ENCODE data around the gene PPFIA3. TPM values are rescaled to one million over a fixed set of nuclear protein-coding genes. Genes with fewer than 3 reads are reported as not detected.

Gene PPFIA3
- total RNA-seq, 5 donors from 2014 or later (not counting 1 experiment from before 2014, with no cell fraction given), result 3.8 to 4.7 (median 4.1) TPM

Other genes starting within 250 kb of the PPFIA3 start
- 100 to 1,000 TPM in 2 of 5 donors, 10 to 100 TPM in 3; 74.4 to 713 (median 93.6) TPM for gene PPP1R15A, start 247.1 kb upstream of the PPFIA3 start, total RNA-seq
- gene TULP2, start 220.8 kb upstream of the PPFIA3 start, total RNA-seq, result under 1 TPM in 1 of 5 donors, not detected in 4; 0.26 TPM
- 100 to 1,000 TPM; 122 to 177 (median 165) TPM for gene NUCB1, start 219.2 kb upstream of the PPFIA3 start, total RNA-seq
- gene DHDH, start 185.8 kb upstream of the PPFIA3 start, total RNA-seq, result 1 to 10 TPM in 4 of 5 donors, under 1 TPM in 1; 0.93 to 1.7 (median 1.2) TPM
- 100 to 1,000 TPM in 3 of 5 donors, 10 to 100 TPM in 2; 76.6 to 201 (median 183) TPM for gene BAX, start 164.7 kb upstream of the PPFIA3 start, total RNA-seq
- 1,000 to 10,000 TPM in 2 of 5 donors, 100 to 1,000 TPM in 3; 594 to 1,085 (median 906) TPM for gene FTL, start 154.2 kb upstream of the PPFIA3 start, total RNA-seq
- gene GYS1, start 126.2 kb upstream of the PPFIA3 start, total RNA-seq, result 10 to 100 TPM; 28.1 to 58.9 (median 52.4) TPM
- gene RUVBL2, start 125.7 kb upstream of the PPFIA3 start, total RNA-seq, result 10 to 100 TPM; 20.3 to 48.7 (median 41.4) TPM
- under 1 TPM in 1 of 5 donors, not detected in 4; 0.57 TPM for gene LHB, start 102.5 kb upstream of the PPFIA3 start, total RNA-seq
- not detected for gene CGB3, start 95.2 kb upstream of the PPFIA3 start, total RNA-seq
- gene CGB2, start 87.7 kb upstream of the PPFIA3 start, total RNA-seq, result not detected
- gene CGB1, start 82.6 kb upstream of the PPFIA3 start, total RNA-seq, result not detected
- not detected for gene CGB5, start 75.7 kb upstream of the PPFIA3 start, total RNA-seq
- not detected for gene CGB8, start 70.4 kb upstream of the PPFIA3 start, total RNA-seq
- not detected for gene CGB7, start 61.8 kb upstream of the PPFIA3 start, total RNA-seq
- not detected for gene NTF4, start 54.7 kb upstream of the PPFIA3 start, total RNA-seq
- not detected for gene KCNA7, start 46.8 kb upstream of the PPFIA3 start, total RNA-seq
- 100 to 1,000 TPM; 406 to 704 (median 645) TPM for gene SNRNP70, start 34.1 kb upstream of the PPFIA3 start, total RNA-seq
- gene LIN7B, start 5.2 kb upstream of the PPFIA3 start, total RNA-seq, result 10 to 100 TPM in 3 of 5 donors, 1 to 10 TPM in 2; 8.1 to 17.8 (median 12.9) TPM
- 1 to 10 TPM; 2.1 to 3.7 (median 2.5) TPM for gene C19orf73, start 401 bp upstream of the PPFIA3 start, total RNA-seq
- not detected for gene HRC, start 35.9 kb downstream of the PPFIA3 start, total RNA-seq
- gene TRPM4, start 38.2 kb downstream of the PPFIA3 start, total RNA-seq, result under 1 TPM in 3 of 5 donors, not detected in 2; 0.43 to 0.89 (median 0.50) TPM
- 1 to 10 TPM; 5.4 to 8.1 (median 6.4) TPM for gene SLC6A16, start 205.6 kb downstream of the PPFIA3 start, total RNA-seq
- gene CD37, start 215.9 kb downstream of the PPFIA3 start, total RNA-seq, result 100 to 1,000 TPM; 365 to 435 (median 369) TPM
- under 1 TPM in 3 of 5 donors, not detected in 2; 0.20 to 0.43 (median 0.28) TPM for gene TEAD2, start 242.9 kb downstream of the PPFIA3 start, total RNA-seq
- not detected for gene DKKL1, start 244.3 kb downstream of the PPFIA3 start, total RNA-seq